ENCODE results near the gene KRTAP1-4.

DNA sequence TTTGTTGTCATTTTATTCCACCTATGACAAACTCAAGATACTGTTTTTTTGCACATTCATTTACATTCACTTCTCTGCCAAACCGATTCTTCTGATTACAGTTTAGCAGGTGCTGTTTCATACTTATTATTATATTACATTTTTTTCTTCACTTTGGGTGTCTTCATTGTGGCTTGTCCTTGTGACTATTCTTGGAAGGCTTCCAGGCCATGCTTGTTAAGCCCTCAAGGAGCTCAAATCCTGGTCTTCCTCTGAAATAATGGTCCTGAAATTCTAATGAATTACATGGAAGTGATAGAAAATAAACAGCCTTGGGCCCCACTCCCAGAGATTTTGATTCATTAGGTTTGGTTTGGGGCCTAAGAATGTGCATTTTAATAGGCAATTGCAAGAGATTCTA is 34.3 kb upstream of the KRTAP1-4 start:
- TF ChIP-seq CTCF (IDR thresholded peaks at IDR 0.05; ENCODE audit: low read length) (no peak), EZH2 (IDR thresholded peaks at IDR 0.05; ENCODE audit: borderline replicate concordance, low read length) (no peak)
